SK-N-SH (cell line): Measurements from ENCODE around the gene PTX3. TPM values are rescaled to one million over a fixed set of nuclear protein-coding genes. Genes with fewer than 3 reads are reported as not detected.

Source experiments
- CTCF ChIA-PET: fragments of 300-600, 350-600 bp; formaldehyde crosslinking; extraction: SDS; loops from one replicate; lab custom pipeline; 2021; lab: Yijun Ruan, JAX
- POLR2A ChIA-PET: fragments of 350-600 bp; sonication (Branson Sonifier 250); formaldehyde crosslinking; extraction: SDS; loops from one replicate; lab custom pipeline; 2020; ENCODE audit warnings: antibody characterized with exemption, inconsistent platforms; lab: Yijun Ruan, JAX
- DNase-seq: peaks from one replicate; pipeline ENCODE4 v3.0.0; 2012
- H2AFZ ChIP-seq: fragments of 200-600 bp; sonication (generic); 2 replicates; pipeline ENCODE4 v1.8.1; 2016; ENCODE audit warnings: antibody characterized with exemption, mild to moderate bottlenecking, low read depth
- H3F3A ChIP-seq: fragments of 200-600 bp; sonication (generic); replicated peaks from 2 replicates; pipeline ENCODE3; 2016; ENCODE audit warnings: antibody characterized with exemption, mild to moderate bottlenecking; ENCODE audit not compliant: insufficient read depth
- H3K27ac ChIP-seq, 2 experiments: fragments of 200-500 bp in 1 of 2; fragments of 200-600 bp in 1 of 2; sonication (Bioruptor generic) in 1 of 2; sonication (generic), shearing (Covaris generic) in 1 of 2; 2 replicates each; pipeline versions ENCODE4 v1.5.1 to v1.6.1; 2014 to 2016; ENCODE audit warnings: low read depth in 2 of 2, inconsistent platforms in 1 of 2, low read length in 1 of 2, mild to moderate bottlenecking in 1 of 2, mixed read lengths in 1 of 2
- H3K27me3 ChIP-seq: fragments of 200-600 bp; sonication (generic), shearing (Covaris generic); 2 replicates; pipeline ENCODE4 v1.6.1; 2016; ENCODE audit warnings: mixed run types; ENCODE audit not compliant: insufficient read depth
- H3K36me3 ChIP-seq, 2 experiments: fragments of 200-500 bp in 1 of 2; fragments of 200-600 bp in 1 of 2; sonication (Bioruptor generic) in 1 of 2; sonication (generic) in 1 of 2; replicated peaks in 1 of 2; 2 replicates each; pipeline versions ENCODE3 to v1.5.1; 2014 to 2016; ENCODE audit warnings: low read length in 1 of 2, mild to moderate bottlenecking in 1 of 2; ENCODE audit not compliant: insufficient read depth in 2 of 2, control insufficient read depth in 1 of 2
- H3K4me1 ChIP-seq, 2 experiments: fragments of 200-500 bp in 1 of 2; fragments of 200-600 bp in 1 of 2; sonication (Bioruptor generic) in 1 of 2; sonication (generic), shearing (Covaris generic) in 1 of 2; 2 replicates each; pipeline versions ENCODE4 v1.5.1 to v1.6.1; 2014 to 2016; ENCODE audit warnings: low read depth in 1 of 2, low read length in 1 of 2, mixed run types in 1 of 2; ENCODE audit not compliant: insufficient read depth in 2 of 2, control insufficient read depth in 1 of 2
- H3K4me2 ChIP-seq: fragments of 200-600 bp; sonication (generic), shearing (Covaris generic); 2 replicates; pipeline ENCODE4 v1.6.1; 2017; ENCODE audit warnings: mixed run types
- H3K4me3 ChIP-seq, 2 experiments: fragments of 200-500 bp in 1 of 2; fragments of 200-600 bp in 1 of 2; sonication (Bioruptor generic) in 1 of 2; sonication (generic), shearing (Covaris generic) in 1 of 2; 2 replicates each; pipeline versions ENCODE4 v1.5.1 to v1.8.1; 2014 to 2016; ENCODE audit warnings: low read depth in 2 of 2, inconsistent platforms in 1 of 2, low read length in 1 of 2, mild to moderate bottlenecking in 1 of 2, mixed read lengths in 1 of 2, moderate library complexity in 1 of 2
- H3K79me2 ChIP-seq: fragments of 200-600 bp; sonication (generic); 2 replicates; pipeline ENCODE4 v1.8.1; 2017; ENCODE audit warnings: mild to moderate bottlenecking; ENCODE audit not compliant: insufficient read depth
- H3K9ac ChIP-seq: fragments of 200-600 bp; sonication (generic); 2 replicates; pipeline ENCODE4 v1.6.1; 2017; ENCODE audit warnings: mixed run types
- H3K9me2 ChIP-seq: fragments of 200-600 bp; sonication (generic); 2 replicates; pipeline ENCODE4 v1.6.1; 2017; ENCODE audit warnings: mixed run types
- H3K9me3 ChIP-seq: fragments of 200-600 bp; sonication (generic); 2 replicates; pipeline ENCODE4 v1.6.1; 2017; ENCODE audit warnings: mixed run types, mild to moderate bottlenecking, moderate library complexity
- H4K20me1 ChIP-seq: fragments of 200-600 bp; sonication (generic); 2 replicates; pipeline ENCODE4 v1.6.1; 2017; ENCODE audit warnings: mild to moderate bottlenecking, mixed run types; ENCODE audit not compliant: insufficient read depth
- ELF1 ChIP-seq: IDR thresholded peaks from 2 replicates; pipeline ENCODE4 v1.4.0; 2012
- EP300 ChIP-seq, 2 experiments: IDR thresholded peaks; 2 replicates each; pipeline versions ENCODE4 v1.4.0 to v1.6.1; 2012; ENCODE audit warnings: borderline replicate concordance in 1 of 2, low read depth in 1 of 2, low read length in 1 of 2
- EZH2phosphoT487 ChIP-seq: fragments of 200-600 bp; sonication (generic); IDR thresholded peaks from 2 replicates; pipeline ENCODE4 v1.6.1; 2017; ENCODE audit warnings: low read depth, mixed run types, mild to moderate bottlenecking, antibody characterized with exemption, moderate library complexity, borderline replicate concordance
- FOSL2 ChIP-seq: IDR thresholded peaks from 2 replicates; pipeline ENCODE4 v1.4.0; 2012; ENCODE audit warnings: low read depth, mild to moderate bottlenecking, moderate library complexity, borderline replicate concordance
- FOXJ3 ChIP-seq: sonication (generic); formaldehyde crosslinking; IDR thresholded peaks from 2 replicates; pipeline ENCODE4 v1.5.1; 2020; ENCODE audit warnings: mild to moderate bottlenecking, missing genetic modification reagents
- GABPA ChIP-seq: IDR thresholded peaks from 2 replicates; pipeline ENCODE4 v1.4.0; 2012; ENCODE audit warnings: low read depth, mild to moderate bottlenecking
- GATA2 ChIP-seq: sonication (generic); formaldehyde crosslinking; IDR thresholded peaks from 2 replicates; pipeline ENCODE4 v1.5.0; 2020; ENCODE audit warnings: mild to moderate bottlenecking, missing genetic modification reagents
- JUND ChIP-seq: IDR thresholded peaks from 2 replicates; pipeline ENCODE4 v1.4.0; 2012
- NRF1 ChIP-seq: IDR thresholded peaks from 2 replicates; pipeline ENCODE4 v1.6.1; 2012; ENCODE audit warnings: low read depth, mild to moderate bottlenecking, low read length
- RAD21 ChIP-seq: IDR thresholded peaks from 2 replicates; pipeline ENCODE4 v1.6.1; 2012; ENCODE audit warnings: mild to moderate bottlenecking, low read length
- RCOR1 ChIP-seq: fragments of 150-350 bp; IDR thresholded peaks from 2 replicates; pipeline ENCODE4 v1.6.1; 2017; ENCODE audit warnings: antibody characterized with exemption, low read length
- REST ChIP-seq: IDR thresholded peaks from 2 replicates; pipeline ENCODE4 v1.6.1; 2012; ENCODE audit warnings: mild to moderate bottlenecking, low read depth, low read length, moderate library complexity
- RFX5 ChIP-seq: IDR thresholded peaks from 2 replicates; pipeline ENCODE4 v1.6.1; 2012; ENCODE audit warnings: mild to moderate bottlenecking, improper control_type of control experiment, low read length
- RXRA ChIP-seq: IDR thresholded peaks from 2 replicates; pipeline ENCODE4 v1.4.0; 2012; ENCODE audit warnings: low read depth, mild to moderate bottlenecking, borderline replicate concordance
- SIN3A ChIP-seq: IDR thresholded peaks from 2 replicates; pipeline ENCODE4 v1.6.1; 2012; ENCODE audit warnings: low read depth, mild to moderate bottlenecking, low read length, moderate library complexity, borderline replicate concordance
- USF1 ChIP-seq: IDR thresholded peaks from 2 replicates; pipeline ENCODE4 v1.4.0; 2012; ENCODE audit warnings: low read depth, borderline replicate concordance
- YY1 ChIP-seq: IDR thresholded peaks from 2 replicates; pipeline ENCODE4 v1.4.0; 2012; ENCODE audit warnings: low read depth, mild to moderate bottlenecking
- ZBTB33 ChIP-seq: IDR thresholded peaks from 2 replicates; pipeline ENCODE4 v1.4.0; 2012; ENCODE audit warnings: low read depth, borderline replicate concordance
- WGBS: methylation state at CpG from one replicate; pipeline ENCODE4 v1.1.6; 2017; ENCODE audit warnings: low lambda C conversion rate; 5-methylcytosine and 5-hydroxymethylcytosine counted together
- polyA plus RNA-seq, 3 experiments: library from polyadenylated mRNA; depleted of rRNA; stranded (reverse); fragments of >200 nt; gene quantifications; 2 replicates each; pipeline ENCODE4 v1.2.3, GENCODE V29; 2012

PTX3 gene
- polyA plus RNA-seq, 1 of the 3 experiments (the other 2 are of a cell fraction) = 208 TPM

DNA sequence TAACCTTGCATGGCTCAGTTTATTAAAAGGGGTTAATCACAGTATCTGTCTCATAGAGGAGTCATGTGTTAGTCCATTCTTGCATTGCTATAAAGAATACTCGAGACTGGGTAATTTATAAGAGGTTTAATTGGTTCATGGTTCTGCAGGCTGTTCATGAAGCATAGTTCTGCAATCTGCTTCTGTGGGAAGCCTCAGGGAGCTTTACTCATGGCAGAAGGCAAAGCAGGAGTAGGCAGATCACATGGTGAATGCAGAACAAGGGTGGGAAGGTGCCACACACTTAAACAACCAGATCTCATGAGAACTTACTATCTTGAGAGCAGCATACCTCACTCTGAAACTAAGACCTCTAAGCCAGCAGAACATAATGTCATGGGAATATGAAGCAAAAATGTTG is 42.2 kb upstream of the PTX3 start (continued):
- no peak for TF ChIP-seq USF1
- no peak for TF ChIP-seq NRF1
- no peak for TF ChIP-seq REST
- TF ChIP-seq EP300 (IDR thresholded peaks at IDR 0.05; ENCODE audit: borderline replicate concordance in 1 of 2, low read depth in 1 of 2, low read length in 1 of 2) = no peak
- TF ChIP-seq RXRA = no peak
- no peak for TF ChIP-seq ELF1
- no peak for TF ChIP-seq YY1
- no peak for TF ChIP-seq JUND
- TF ChIP-seq, all 33 proteins: peak for 0

DNA sequence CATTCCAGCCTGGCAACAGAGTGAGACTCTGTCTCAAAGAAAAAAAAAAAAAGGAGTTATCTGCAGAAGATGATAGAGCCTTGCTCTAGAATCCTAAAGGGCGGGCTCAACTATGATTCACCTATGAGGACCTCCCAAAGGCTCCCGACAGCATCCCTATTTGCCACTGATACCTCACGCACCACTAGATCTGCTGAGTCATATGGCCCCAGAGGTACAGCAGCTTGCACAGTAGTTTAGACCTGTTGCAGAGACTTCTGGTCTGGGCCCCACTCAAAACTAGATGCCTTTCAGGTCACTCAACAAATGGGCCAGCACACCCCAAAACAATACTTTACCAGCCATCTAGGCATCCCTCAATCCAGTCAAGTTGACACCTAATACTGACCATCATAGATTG is 38.1 kb upstream of the PTX3 start:
- Histone ChIP-seq H3K9ac (no peak overlapping the region), H3K9me3 (no peaks in the 10 kb centered on the region), H2AFZ (no peak overlapping the region), H3K4me1 (no peaks in the 10 kb centered on the region), H3F3A (no peaks in the 10 kb centered on the region), H3K4me3 (no peak overlapping the region), H3K4me2 (no peak overlapping the region), H3K79me2 (no peaks in the 10 kb centered on the region), H3K36me3 (no peaks in the 10 kb centered on the region), H4K20me1 (no peaks in the 10 kb centered on the region), H3K9me2 (no peaks in the 10 kb centered on the region), H3K27me3 (no peaks in the 10 kb centered on the region), H3K27ac (no peak overlapping the region)
- ChIA-PET POLR2A (no interaction called here), CTCF (interaction anchor here (1.4 kb wide), 1 partner anchor 194 kb away, joined by 4 read pairs; no protein-coding TSS in a partner anchor)
- 92% methylated on average over 3 of the region's 3 CpGs for WGBS
- no peak for DNase-seq
- TF ChIP-seq ZBTB33 = no peak
- TF ChIP-seq RFX5 = no peak
- no peak for TF ChIP-seq EZH2phosphoT487
- TF ChIP-seq FOXJ3 (CRISPR knock-in tag) = no peak
- TF ChIP-seq GATA2 (CRISPR knock-in tag) = no peak
- no peak for TF ChIP-seq NRF1
- TF ChIP-seq RCOR1 = no peak
- TF ChIP-seq RAD21 = no peak
- TF ChIP-seq YY1 = no peak
- no peak for TF ChIP-seq SIN3A
- TF ChIP-seq GABPA = no peak
- no peak for TF ChIP-seq FOSL2
